NCI-H1105 treated with DMSO at 0.1 percent for 48 hours (cell line): ENCODE data around the gene SUPT20HL2.
"Not testable (repeated sequence)": the region's sequence is repeated elsewhere in the genome, so short reads cannot be mapped to it uniquely, and the experiment has no call there.

ENCODE experiments used
- DNase-seq: peaks from one replicate; lab custom pipeline; 2025; lab: John Stamatoyannopoulos, UW

SUPT20HL2 gene

DNA sequence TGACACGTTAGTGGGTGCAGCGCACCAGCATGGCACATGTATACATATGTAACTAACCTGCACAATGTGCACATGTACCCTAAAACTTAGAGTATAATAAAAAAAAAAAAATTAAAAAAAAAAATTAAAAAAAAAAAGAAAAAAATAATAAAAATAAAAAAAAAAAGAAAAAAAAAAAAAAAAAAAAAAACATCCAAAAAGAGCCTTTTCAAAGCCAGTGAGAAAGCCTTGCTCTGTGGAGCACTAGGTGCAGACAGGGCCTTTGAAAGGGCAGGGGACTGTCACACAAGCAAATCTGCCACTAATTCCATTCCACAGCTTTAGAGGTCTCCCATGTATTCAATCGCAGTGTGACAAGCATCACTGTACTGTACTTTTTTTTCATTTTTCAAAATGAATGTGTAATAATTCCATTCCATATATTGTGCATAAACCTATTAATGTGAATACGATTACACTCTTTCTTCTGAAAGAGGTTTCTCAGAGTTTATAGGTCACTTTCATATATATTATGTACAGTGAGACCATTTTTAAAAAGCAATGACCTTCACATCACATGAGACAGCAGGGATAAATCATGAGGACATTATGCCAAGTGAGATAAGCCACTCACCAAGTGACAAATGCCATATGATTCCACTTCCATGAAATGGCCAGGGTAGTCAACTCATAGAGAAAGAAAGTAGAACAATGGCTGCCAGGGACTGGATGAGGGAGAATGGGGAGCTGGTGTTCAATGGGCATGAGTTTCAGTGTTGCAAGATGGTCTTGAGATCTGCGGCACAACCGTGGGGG lies 4.1 kb downstream of the SUPT20HL2 start:
- not testable (repeated sequence) for DNase-seq

DNA sequence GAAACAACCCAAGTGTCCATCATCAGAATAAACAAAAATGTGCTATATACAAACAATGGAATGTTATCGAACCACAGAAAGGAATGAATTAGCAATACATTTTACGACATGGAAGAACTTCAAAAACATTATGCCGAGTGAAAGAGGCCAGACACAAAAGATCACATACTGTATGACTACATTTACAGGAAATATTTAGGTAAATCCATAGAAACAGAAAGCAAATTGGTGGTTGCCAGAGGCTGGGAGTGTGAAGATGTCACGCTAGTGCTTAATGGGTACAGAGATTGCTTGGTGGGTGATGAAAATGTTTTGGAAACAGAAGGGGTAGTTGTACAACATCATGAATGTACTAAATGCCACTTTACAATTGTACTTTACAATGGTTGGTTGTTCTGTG lies 5.1 kb downstream of the SUPT20HL2 start:
- not testable (repeated sequence) for DNase-seq

- no peak for DNase-seq
Measured at GRCh38 chrX:24306440-24306839, 7.4 kb downstream of the SUPT20HL2 start.

DNA sequence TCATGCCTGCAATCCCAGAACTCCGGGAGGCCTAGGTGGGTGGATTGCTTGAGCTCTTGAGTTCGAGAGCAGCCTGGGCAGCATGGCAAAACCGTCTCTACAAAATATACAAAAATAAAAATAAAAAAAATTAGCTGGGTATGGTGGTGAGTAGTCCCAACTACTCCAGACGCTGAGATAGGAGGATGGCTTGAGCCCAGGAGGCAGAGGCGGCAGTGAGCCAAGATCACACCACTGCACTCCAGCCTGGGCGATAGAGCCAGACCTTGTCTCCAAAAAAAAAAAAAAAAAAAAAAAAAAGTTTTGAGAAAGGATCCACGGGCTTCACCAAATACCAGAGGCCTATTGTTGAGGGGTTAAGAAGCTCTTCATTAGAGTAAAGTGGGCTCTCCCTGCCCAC lies 8.0 kb downstream of the SUPT20HL2 start:
- DNase-seq, result no peak

DNA sequence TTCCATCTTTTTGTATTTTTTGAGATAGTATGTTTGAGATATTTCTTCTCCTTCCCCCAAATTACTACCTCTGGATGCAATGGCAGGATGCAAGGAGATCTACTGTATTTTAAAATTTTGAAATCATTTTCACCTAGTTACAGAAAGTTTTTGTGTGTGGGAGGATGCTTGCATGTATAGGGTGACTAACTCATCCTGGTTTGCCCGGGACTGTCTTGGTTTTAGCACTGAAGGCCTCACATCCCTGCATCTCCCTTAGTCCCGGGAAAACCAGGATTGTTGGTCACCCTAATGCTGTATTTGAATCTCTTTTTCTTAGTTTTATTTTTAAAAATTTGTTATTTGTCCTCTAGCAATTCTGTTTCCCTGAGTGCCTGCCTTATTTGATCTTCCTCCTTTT lies 12.1 kb downstream of the SUPT20HL2 start:
- DNase-seq, result no peak

GRCh38 chrX:24301060-24301459 lies 12.8 kb downstream of the SUPT20HL2 start:
- DNase-seq, result no peak

DNA sequence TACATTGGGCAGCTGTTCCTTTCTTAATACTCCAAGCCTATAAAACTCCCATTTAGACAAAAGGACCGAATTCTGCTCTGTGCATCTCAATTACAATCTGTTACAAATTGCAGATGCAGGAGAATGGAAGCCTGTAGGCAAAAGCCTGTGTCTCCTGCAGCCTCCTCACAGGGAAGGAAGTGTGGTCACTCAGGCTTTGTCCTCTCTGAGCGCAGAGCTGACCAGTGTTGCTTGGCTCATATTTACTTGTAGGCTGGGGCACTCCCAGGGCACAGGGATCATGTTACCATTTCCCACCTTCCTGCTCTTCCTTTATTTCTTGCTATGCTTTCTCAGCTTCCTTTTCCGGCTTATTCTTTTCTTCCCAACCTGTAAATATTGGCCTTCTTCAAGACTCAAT lies 15.7 kb downstream of the SUPT20HL2 start:
- no peak for DNase-seq

DNA sequence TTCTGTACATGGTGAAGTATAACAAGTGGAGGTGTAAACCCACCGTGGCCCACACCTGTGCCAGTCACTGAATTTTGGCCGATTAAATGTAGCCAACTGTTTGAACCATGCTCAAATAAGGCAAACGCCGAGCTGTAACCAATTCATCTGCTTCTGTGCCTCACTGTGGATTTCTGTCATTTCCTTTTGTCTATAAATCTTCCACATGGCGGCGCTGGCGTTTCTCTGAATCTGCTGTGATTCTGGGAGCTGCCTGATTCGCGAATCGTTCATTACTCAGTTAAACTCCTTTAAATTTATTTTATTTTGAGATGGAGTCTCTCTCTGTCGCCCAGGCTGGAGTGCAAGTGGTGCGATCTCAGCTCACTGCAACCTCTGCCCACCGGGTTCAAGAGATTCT lies 19.2 kb downstream of the SUPT20HL2 start:
- DNase-seq, result no peak

DNA sequence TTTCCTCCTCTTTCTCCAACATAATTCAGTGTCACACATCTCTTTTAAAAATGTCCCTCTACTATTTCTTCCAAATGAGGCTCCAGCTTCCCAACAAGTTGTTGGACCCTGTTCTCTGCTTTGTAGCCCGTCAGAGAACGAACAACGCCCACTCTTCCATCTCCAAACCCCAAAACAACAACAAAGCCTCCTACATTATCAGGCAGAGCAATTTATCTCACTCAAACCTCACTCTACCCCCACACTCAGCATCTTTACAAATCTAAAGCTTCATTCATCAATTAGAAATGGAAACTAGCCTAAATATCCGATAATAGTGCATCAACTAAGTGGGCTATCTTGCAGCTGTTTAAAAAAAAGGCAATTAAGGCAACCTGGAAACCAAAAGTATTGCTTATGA lies 20.5 kb downstream of the SUPT20HL2 start:
- no peak for DNase-seq

DNA sequence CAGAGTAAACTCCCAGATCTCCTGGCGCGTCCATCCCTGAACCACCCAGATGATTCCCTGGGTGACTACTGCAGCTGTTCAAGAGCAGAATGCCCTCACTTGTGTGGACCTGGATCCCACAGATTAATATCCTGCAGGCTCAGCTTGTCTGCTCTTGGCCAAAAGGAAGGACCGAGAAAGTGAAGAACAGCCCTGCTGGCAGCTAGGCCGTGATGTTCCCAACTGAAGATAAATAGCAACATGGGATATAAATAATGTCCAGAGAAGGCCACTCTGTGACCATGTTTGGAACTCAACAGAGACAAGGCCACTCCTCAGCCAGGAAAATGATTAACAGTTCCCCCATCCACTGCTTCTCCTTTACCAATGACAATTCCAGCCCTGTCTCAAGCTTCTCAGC lies 21.5 kb downstream of the SUPT20HL2 start:
- no peak for DNase-seq

DNA sequence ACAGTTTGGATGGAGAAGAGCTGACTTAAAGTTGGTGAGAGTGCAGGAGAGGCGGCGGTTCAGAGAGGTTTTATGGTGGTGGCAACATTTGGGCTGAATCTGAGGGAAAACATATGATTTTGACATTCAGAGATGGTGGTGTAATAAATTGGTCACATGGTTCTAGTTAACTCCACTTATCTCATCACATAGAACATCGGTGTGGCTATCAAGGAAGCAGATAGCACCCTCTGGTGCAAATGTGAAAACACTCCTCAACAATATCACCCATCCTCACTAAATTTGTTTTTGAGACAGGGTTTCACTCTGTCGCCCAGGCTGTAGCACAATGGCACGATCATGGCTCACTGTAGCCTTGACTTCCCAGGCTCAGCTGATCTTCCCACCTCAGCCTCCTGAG lies 28.8 kb downstream of the SUPT20HL2 start:
- DNase-seq, result no peak

GRCh38 chrX:24283127-24283794 lies 30.6 kb downstream of the SUPT20HL2 start:
- no peak for DNase-seq

DNA sequence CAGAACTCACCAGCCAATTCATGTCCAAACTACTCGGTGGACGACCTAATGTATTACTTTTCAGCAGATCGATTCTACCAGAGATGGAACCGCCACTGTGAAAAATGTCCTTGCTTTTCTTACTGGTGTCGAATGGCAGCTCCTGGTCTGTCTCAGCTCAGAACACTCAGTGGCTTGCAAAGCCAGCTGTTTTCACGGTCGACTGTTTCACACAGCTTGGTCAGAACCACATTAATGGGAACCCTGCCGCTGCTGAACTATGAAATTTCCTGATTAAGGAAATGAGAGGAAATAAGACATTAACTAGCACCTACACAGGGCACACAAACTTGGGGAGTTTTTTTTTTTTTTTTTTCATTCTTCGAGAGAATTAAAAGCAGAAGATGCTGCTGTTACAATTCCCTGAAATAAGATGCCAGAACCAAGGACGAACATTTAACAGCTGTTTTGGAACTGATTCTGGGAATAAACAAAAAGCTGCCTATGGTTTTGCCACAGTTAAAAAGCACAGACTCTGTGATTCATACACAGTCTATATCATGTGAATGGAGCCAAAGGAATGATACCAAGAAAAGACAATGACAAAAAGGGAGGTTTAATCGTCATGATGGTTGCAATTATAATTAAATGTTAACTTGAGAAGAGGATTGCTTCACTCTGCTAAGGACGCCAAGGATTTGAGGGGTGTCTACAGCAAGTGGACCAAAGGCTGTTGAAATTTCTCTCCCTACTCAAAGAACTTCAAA lies 31.3 kb downstream of the SUPT20HL2 start:
- no peak for DNase-seq

DNA sequence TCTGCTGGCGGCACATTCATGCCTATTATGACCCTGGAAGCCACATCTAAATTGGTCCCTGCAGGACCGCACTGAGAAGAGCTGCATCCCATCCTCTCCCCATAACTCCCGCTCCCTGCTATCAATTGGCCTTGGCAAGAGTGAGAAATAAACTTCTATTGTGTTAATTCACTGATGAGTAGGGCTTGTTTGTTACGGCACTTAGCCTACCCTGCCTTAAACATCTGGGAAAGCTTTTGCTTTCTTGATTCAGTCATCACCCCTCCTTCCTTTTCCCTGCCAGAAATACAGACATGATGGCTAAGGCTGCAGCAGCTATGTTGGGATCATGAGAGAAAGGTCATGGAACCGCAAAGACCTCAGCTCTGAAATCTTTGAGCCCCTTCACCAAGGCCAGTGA lies 36.5 kb downstream of the SUPT20HL2 start:
- DNase-seq, result no peak

- no peak for DNase-seq
Measured at GRCh38 chrX:24276015-24276414, 37.9 kb downstream of the SUPT20HL2 start.

GRCh38 chrX:24271262-24271661 lies 42.6 kb downstream of the SUPT20HL2 start:
- no peak for DNase-seq

GRCh38 chrX:24268786-24269185 lies 45.1 kb downstream of the SUPT20HL2 start:
- DNase-seq, result no peak

DNA sequence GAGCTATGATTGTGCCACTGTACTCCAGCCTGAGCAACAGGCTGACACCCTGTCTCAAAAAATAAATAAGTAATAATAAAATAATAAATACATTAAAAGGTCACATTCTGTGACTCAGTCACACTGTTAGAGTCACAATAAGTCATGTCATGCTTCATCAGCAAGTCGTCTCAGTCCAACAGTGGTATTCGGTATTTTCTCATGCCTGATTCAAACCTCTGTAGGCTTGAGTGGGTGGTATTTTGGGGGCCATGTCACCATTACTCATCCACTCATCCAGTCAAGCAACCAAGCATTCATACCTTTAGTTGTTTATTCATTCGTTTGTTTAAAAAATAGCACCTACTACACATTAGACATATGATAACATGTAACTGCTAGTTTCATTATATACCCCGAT lies 46.9 kb downstream of the SUPT20HL2 start:
- DNase-seq, result no peak

- no peak for DNase-seq
Measured at GRCh38 chrX:24264383-24264782, 49.5 kb downstream of the SUPT20HL2 start.

DNA sequence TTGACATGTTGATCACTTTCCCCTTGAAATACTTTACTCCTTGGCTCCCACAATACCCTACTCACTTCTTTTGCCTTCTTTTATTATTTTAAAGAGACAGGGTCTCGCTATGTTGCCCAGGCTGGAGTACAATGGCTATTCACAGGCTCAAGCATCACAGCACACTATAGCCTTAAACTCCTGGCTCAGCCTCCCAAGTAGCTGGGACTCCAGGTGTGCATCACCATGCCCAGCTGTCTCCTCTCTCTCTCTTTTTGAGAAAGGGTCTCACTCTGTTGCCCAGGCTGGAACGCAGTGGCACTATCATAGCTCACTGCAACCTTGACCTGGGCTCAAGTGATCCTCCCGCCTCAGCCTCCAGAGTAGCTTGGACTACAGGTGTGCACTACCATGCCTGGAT lies 51.6 kb downstream of the SUPT20HL2 start:
- DNase-seq, result no peak
